IPS-18a (cell line): Measurements from ENCODE around the gene MXI1.

ENCODE experiments used
- H3K27ac ChIP-seq: one replicate; pipeline ENCODE4 v1.5.1; 2013; ENCODE audit warnings: low read length
- H3K27me3 ChIP-seq: one replicate; pipeline ENCODE4 v1.6.1; 2013; ENCODE audit warnings: mild to moderate bottlenecking, low read length; ENCODE audit not compliant: control insufficient read depth, insufficient read depth
- H3K36me3 ChIP-seq: one replicate; pipeline ENCODE4 v1.6.1; 2013; ENCODE audit warnings: low read depth, low read length; ENCODE audit not compliant: control insufficient read depth
- H3K4me1 ChIP-seq: one replicate; pipeline ENCODE4 v1.6.1; 2013; ENCODE audit warnings: low read depth, low read length; ENCODE audit not compliant: control insufficient read depth
- H3K4me3 ChIP-seq: one replicate; pipeline ENCODE4 v1.5.1; 2013; ENCODE audit warnings: low read length
- H3K9ac ChIP-seq: one replicate; pipeline ENCODE4 v1.6.1; 2013; ENCODE audit warnings: mild to moderate bottlenecking, low read length, moderate library complexity
- H3K9me3 ChIP-seq: one replicate; pipeline ENCODE4 v1.6.1; 2013; ENCODE audit warnings: low read depth, low read length; ENCODE audit not compliant: control insufficient read depth

The MXI1 gene

GRCh38 chr10:110169586-110169985, 37.8 kb upstream of the MXI1 start:
- H3K27ac ChIP-seq, result no peak overlapping the region
- peak overlapping the region; percentile 12 for H3K4me3 ChIP-seq
- H3K9me3 ChIP-seq, result no peaks in the 10 kb centered on the region
- H3K9ac ChIP-seq, result no peak overlapping the region
- H3K4me1 ChIP-seq, result peaks cover 26% of the 10 kb centered on the region
- H3K36me3 ChIP-seq, result no peaks in the 10 kb centered on the region
- H3K27me3 ChIP-seq, result peaks cover 100% of the 10 kb centered on the region

GRCh38 chr10:110170142-110170971, 37.0 kb upstream of the MXI1 start:
- H3K4me1 ChIP-seq, result peaks cover 26% of the 10 kb centered on the region
- no peaks in the 10 kb centered on the region for H3K9me3 ChIP-seq
- peaks cover 100% of the 10 kb centered on the region for H3K27me3 ChIP-seq
- H3K4me3 ChIP-seq, result no peak overlapping the region
- no peaks in the 10 kb centered on the region for H3K36me3 ChIP-seq
- H3K27ac ChIP-seq, result no peak overlapping the region
- H3K9ac ChIP-seq, result no peak overlapping the region

- Histone ChIP-seq H3K4me1 (peaks cover 29% of the 10 kb centered on the region), H3K9ac (no peak overlapping the region), H3K27me3 (peaks cover 100% of the 10 kb centered on the region), H3K27ac (no peak overlapping the region), H3K4me3 (no peak overlapping the region), H3K36me3 (no peaks in the 10 kb centered on the region), H3K9me3 (no peaks in the 10 kb centered on the region)
These were observed 36.4 kb upstream of the MXI1 start for GRCh38 chr10:110171032-110171431.

GRCh38 chr10:110172155-110172554, 35.2 kb upstream of the MXI1 start:
- Histone ChIP-seq H3K27me3 (peaks cover 98% of the 10 kb centered on the region), H3K4me3 (no peak overlapping the region), H3K27ac (no peak overlapping the region), H3K9me3 (no peaks in the 10 kb centered on the region), H3K36me3 (no peaks in the 10 kb centered on the region), H3K9ac (no peak overlapping the region), H3K4me1 (peaks cover 35% of the 10 kb centered on the region)

- Histone ChIP-seq H3K9me3 (no peaks in the 10 kb centered on the region), H3K27ac (no peak overlapping the region), H3K4me3 (no peak overlapping the region), H3K9ac (no peak overlapping the region), H3K4me1 (peaks cover 27% of the 10 kb centered on the region), H3K36me3 (no peaks in the 10 kb centered on the region), H3K27me3 (peaks cover 85% of the 10 kb centered on the region)
These were observed 33.2 kb upstream of the MXI1 start for GRCh38 chr10:110174201-110174600.

- H3K9me3 ChIP-seq, result no peaks in the 10 kb centered on the region
- H3K36me3 ChIP-seq, result no peaks in the 10 kb centered on the region
- H3K4me3 ChIP-seq, result no peak overlapping the region
- H3K9ac ChIP-seq, result no peak overlapping the region
- peaks cover 21% of the 10 kb centered on the region for H3K4me1 ChIP-seq
- peaks cover 84% of the 10 kb centered on the region for H3K27me3 ChIP-seq
- no peak overlapping the region for H3K27ac ChIP-seq
These were observed 32.6 kb upstream of the MXI1 start for GRCh38 chr10:110174816-110175215.

GRCh38 chr10:110175406-110175805, 32.0 kb upstream of the MXI1 start:
- Histone ChIP-seq H3K27ac (no peak overlapping the region), H3K27me3 (peaks cover 78% of the 10 kb centered on the region), H3K36me3 (no peaks in the 10 kb centered on the region), H3K9ac (no peak overlapping the region), H3K4me3 (no peak overlapping the region), H3K9me3 (no peaks in the 10 kb centered on the region), H3K4me1 (peaks cover 17% of the 10 kb centered on the region)

GRCh38 chr10:110176141-110177030, 31.0 kb upstream of the MXI1 start:
- Histone ChIP-seq H3K36me3 (no peaks in the 10 kb centered on the region), H3K9me3 (no peaks in the 10 kb centered on the region), H3K27me3 (peaks cover 68% of the 10 kb centered on the region), H3K4me3 (no peak overlapping the region), H3K9ac (no peak overlapping the region), H3K27ac (no peak overlapping the region), H3K4me1 (peaks cover 17% of the 10 kb centered on the region)

- H3K4me1 ChIP-seq, result peaks cover 12% of the 10 kb centered on the region
- H3K27ac ChIP-seq, result no peak overlapping the region
- no peaks in the 10 kb centered on the region for H3K36me3 ChIP-seq
- peaks cover 40% of the 10 kb centered on the region for H3K27me3 ChIP-seq
- H3K9ac ChIP-seq, result no peak overlapping the region
- H3K4me3 ChIP-seq, result no peak overlapping the region
- H3K9me3 ChIP-seq, result no peaks in the 10 kb centered on the region
These were observed 28.2 kb upstream of the MXI1 start for GRCh38 chr10:110179220-110179619.

GRCh38 chr10:110181451-110181850, 26.0 kb upstream of the MXI1 start:
- no peak overlapping the region for H3K4me3 ChIP-seq
- H3K36me3 ChIP-seq, result no peaks in the 10 kb centered on the region
- H3K4me1 ChIP-seq, result peaks cover 2% of the 10 kb centered on the region
- peaks cover 17% of the 10 kb centered on the region for H3K27me3 ChIP-seq
- H3K9ac ChIP-seq, result no peak overlapping the region
- no peaks in the 10 kb centered on the region for H3K9me3 ChIP-seq
- H3K27ac ChIP-seq, result no peak overlapping the region

- Histone ChIP-seq H3K36me3 (no peaks in the 10 kb centered on the region), H3K27me3 (peaks cover 13% of the 10 kb centered on the region), H3K27ac (no peak overlapping the region), H3K9me3 (no peaks in the 10 kb centered on the region), H3K4me1 (no peaks in the 10 kb centered on the region), H3K4me3 (no peak overlapping the region), H3K9ac (no peak overlapping the region)
These were observed 25.5 kb upstream of the MXI1 start for GRCh38 chr10:110181911-110182310.
